Activated CD4-positive, alpha-beta T cell treated with anti-CD3 and anti-CD28 coated beads, Interleukin-2, amount 10 ng/mL, durations not matched to agents 24 days and 14 days (primary cell): Measurements from ENCODE around the gene MAN1B1. TPM values are rescaled to one million over a fixed set of nuclear protein-coding genes. Genes with fewer than 3 reads are reported as not detected.
"Not testable (repeated sequence)": the region's sequence is repeated elsewhere in the genome, so short reads cannot be mapped to it uniquely, and the experiment has no call there.

Source experiments
- DNase-seq: peaks from one replicate; pipeline ENCODE4 v3.0.0; 2022
- H3K27ac Mint-ChIP-seq: one replicate; pipeline ENCODE4 v1.8.0; 2022; ENCODE audit warnings: mild to moderate bottlenecking, mixed read lengths
- H3K27me3 Mint-ChIP-seq: one replicate; pipeline ENCODE4 v1.8.0; 2022; ENCODE audit warnings: mixed read lengths
- H3K36me3 Mint-ChIP-seq: one replicate; pipeline ENCODE4 v1.8.0; 2022; ENCODE audit warnings: low read depth, mild to moderate bottlenecking, mixed read lengths
- H3K4me1 Mint-ChIP-seq: one replicate; pipeline ENCODE4 v1.8.0; 2021; ENCODE audit warnings: mixed read lengths
- H3K4me3 Mint-ChIP-seq: one replicate; pipeline ENCODE4 v1.8.0; 2022; ENCODE audit warnings: mild to moderate bottlenecking, moderate library complexity, mixed read lengths
- H3K9me3 Mint-ChIP-seq: one replicate; pipeline ENCODE4 v1.8.0; 2021; ENCODE audit warnings: mixed read lengths
- intact Hi-C: fragments of 100-400 bp; cut with micrococcal nuclease; formaldehyde crosslinking; loops from one replicate; pipeline ENCODE4 v1.15.1; 2023
- total RNA-seq: library from RNA; stranded (reverse); gene quantifications from 2 replicates; pipeline ENCODE4 v1.2.3, GENCODE V29; 2022

Gene MAN1B1
- total RNA-seq, 1 donor from 2014 or later: 50.1 TPM

DNA sequence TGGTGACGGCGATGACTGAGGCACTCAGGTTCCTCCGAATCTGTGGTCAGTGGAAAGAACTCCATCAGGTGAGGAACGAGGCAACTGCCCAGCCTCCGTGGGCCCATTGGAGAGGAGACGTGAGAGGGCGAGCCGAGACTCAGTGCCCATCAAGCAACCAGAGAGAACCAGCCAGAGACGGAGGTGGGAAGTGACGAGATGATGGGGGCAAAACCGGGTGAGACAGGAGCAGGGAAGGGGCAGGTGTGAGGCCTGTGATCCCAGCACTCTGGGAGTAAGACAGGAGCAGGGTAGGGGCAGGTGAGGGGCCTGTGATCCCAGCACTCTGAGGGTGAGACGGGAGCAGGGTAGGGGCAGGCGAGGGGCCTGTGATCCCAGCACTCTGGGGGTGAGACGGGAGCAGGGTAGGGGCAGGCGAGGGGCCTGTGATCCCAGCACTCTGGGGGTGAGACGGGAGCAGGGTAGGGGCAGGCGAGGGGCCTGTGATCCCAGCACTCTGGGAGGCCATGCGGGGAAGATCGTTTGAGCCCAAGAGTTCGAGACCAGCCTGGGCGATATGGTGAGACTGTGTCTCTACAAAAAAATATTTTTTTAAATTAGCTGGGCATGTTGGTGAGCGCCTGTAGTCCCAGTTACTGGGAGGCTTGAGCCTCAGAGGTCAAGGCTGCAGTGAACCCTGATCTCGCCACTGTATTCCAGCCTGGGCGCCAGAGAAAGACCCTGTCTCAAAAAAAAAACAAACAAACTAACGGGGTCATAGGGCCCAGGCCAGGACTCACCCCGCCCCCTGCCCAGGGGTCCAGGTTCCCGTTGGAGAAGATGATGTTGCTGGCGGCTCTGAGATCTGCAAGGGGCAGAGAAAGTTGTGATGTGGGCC is 24.4 kb downstream of the MAN1B1 start:
- no peaks in the 10 kb centered on the region for H3K27me3 Mint-ChIP-seq
- peaks cover 2% of the 10 kb centered on the region for H3K4me1 Mint-ChIP-seq
- intact Hi-C loops: no loop called here
- H3K27ac Mint-ChIP-seq: no peak overlapping the region
- H3K4me3 Mint-ChIP-seq: no peak overlapping the region
- H3K36me3 Mint-ChIP-seq: peaks cover 8% of the 10 kb centered on the region
- no peaks in the 10 kb centered on the region for H3K9me3 Mint-ChIP-seq
- DNase-seq: no peak

DNA sequence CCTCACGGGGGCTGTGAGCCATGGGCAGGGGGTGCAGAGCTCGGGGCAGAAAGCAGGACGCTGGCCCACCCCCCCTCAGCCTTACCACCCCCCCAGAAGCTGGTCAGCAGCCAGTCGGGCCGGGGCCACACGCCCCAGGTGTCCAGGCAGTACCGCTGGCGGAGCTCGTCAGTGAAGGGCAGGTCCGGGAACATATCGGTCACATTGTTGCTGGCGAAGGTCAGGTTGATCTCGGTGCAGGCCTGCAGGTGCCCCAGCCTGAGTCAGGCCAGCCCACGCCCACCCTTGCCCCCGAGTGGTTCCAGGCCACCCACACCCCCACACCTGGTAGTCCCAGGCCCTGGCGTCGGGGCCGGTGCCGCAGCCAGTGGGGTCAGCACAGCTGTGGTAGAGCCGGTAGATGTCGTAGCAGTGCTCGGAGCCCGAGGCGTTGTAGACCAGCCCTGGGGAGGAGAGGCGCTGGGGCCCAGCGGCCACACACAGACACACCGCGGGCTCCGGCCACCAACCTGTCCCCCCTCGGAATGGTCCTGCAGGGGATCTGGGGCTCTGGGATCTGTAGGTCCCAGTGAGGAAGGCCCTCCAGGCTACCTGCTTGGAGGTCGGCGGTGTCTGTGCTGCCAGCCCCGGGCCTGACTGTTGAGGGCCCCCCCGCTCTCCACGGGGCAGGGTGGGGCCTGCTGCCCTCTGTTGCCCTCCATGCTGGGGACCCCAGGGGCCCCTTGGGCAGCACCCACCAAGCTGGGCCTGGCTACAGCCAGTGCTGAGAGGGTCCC is 25.2 kb downstream of the MAN1B1 start:
- Mint-ChIP-seq H3K9me3 (no peaks in the 10 kb centered on the region), H3K4me1 (peaks cover 2% of the 10 kb centered on the region), H3K27me3 (no peaks in the 10 kb centered on the region), H3K36me3 (peaks cover 8% of the 10 kb centered on the region), H3K4me3 (no peak overlapping the region), H3K27ac (no peak overlapping the region)
- intact Hi-C loops: no loop called here
- DNase-seq: no peak

DNA sequence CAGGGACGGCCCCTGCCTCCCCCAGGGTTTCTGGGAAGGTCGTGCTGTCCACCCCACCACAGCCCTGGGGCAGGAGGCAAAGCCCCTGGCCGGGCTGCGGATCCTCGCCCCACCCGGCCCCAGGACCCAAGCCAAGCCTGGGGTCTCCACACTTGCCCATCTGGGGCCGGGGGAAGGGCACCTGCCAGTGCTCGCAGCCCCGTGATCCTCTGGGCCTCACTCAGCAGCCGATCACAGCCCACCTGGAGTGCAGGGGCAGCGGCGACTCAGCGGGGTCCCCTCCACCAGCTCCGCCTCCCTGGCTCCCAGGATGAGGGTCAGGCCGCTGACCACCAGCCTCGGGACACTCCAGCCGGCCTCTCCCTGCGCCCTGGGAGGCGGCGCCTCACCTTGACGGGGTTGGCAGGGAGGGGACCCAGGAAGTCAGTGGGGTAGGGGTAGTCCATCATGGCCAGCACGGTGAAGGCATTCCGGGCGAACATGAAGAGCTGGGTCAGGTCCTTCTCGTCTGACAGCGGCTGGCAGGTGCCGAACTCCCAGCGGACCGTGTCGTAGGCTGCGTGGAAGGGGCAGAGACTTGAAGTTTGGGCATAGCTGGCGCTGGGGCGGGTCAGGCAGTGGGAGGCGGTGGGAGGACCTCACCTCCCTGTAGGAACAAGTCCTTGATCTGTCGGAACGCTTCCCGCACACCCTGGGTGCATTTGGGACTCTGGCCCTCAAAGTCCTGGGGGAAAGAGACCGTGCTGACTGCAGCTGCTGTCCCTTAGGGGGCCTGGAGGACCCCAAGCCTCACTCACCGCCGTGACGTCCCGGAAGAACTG is 26.0 kb downstream of the MAN1B1 start:
- no peak for DNase-seq
- Mint-ChIP-seq H3K9me3 (no peaks in the 10 kb centered on the region), H3K27ac (no peak overlapping the region), H3K4me3 (peak overlapping the region; percentile 83), H3K4me1 (peaks cover 2% of the 10 kb centered on the region), H3K27me3 (no peaks in the 10 kb centered on the region), H3K36me3 (peaks cover 8% of the 10 kb centered on the region)
- intact Hi-C loops: no loop called here

DNA sequence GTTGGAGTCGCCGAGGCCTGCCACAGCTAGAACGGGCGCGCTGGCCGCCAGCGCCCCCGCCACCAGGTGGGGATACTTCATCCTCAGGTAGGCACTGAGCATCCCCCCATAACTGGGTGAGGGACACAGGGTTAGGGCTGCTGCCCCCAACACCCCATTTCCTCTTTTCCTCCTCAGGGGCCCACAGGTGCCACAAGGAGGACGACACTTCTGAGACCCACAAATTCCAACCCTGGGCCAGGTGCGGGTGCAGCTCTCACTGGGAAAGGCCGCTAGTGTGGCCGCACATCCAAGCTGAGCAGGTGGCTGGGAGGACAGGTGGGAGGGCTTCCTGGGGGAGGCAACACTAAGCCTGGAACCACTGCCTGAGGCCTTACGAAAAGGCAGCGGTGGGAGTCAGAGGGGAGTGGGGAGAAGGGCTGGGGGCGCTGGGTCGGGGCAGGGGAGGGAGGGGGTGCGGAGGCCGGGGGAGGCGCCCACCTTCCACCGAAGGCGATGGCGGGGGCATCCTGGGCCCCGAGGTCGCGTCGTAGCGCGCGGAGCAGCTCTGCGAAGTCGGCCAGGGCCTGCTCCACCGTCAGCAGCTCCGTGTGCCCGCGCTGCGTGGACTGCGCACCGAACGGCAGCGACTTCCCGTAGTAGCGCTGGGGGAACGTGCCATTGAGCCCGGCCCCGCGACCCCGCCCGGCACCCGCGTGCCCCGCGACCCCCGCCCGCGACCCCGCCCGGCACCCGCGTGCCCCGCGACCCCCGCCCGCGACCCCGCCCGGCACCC is 26.8 kb downstream of the MAN1B1 start:
- Mint-ChIP-seq H3K4me1 (peaks cover 2% of the 10 kb centered on the region), H3K36me3 (peaks cover 8% of the 10 kb centered on the region), H3K9me3 (no peaks in the 10 kb centered on the region), H3K27me3 (no peaks in the 10 kb centered on the region), H3K4me3 (peak overlapping the region; percentile 83), H3K27ac (peak overlapping the region; percentile 78)
- intact Hi-C loops: loop anchor here (1.0 to 2.0 kb wide), 3 partner anchors 15 to 27 kb away; partner anchors contain the start of gene MAN1B1
- peak; percentile 81 for DNase-seq

DNA sequence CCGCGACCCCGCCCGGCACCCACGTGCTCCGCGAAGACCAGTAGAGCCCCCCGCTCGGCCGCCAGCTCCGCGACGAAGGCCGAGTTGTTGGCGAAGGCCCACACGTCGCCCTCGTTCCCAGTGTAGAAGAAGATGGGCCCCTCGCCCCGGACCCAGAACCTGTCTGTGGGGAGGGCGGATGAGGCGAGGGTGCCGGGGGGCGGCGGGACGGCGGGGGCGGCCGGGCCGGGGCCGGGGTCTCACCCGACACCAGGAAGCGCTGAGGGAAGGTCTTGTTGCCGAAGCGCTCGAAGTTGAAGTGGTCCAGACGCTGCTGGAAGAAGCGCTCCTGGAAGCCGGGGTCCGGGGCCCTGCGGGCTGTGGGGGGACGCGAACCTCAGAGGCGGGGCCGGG is 27.4 kb downstream of the MAN1B1 start:
- DNase-seq: no peak
- intact Hi-C loops: loop anchor here (1.0 to 2.0 kb wide), 3 partner anchors 15 to 27 kb away; partner anchors contain the start of gene MAN1B1
- peak overlapping the region; percentile 73 for H3K4me3 Mint-ChIP-seq
- H3K27ac Mint-ChIP-seq: no peak overlapping the region
- H3K27me3 Mint-ChIP-seq: no peaks in the 10 kb centered on the region
- no peaks in the 10 kb centered on the region for H3K9me3 Mint-ChIP-seq
- peaks cover 8% of the 10 kb centered on the region for H3K36me3 Mint-ChIP-seq
- H3K4me1 Mint-ChIP-seq: peaks cover 8% of the 10 kb centered on the region

DNA sequence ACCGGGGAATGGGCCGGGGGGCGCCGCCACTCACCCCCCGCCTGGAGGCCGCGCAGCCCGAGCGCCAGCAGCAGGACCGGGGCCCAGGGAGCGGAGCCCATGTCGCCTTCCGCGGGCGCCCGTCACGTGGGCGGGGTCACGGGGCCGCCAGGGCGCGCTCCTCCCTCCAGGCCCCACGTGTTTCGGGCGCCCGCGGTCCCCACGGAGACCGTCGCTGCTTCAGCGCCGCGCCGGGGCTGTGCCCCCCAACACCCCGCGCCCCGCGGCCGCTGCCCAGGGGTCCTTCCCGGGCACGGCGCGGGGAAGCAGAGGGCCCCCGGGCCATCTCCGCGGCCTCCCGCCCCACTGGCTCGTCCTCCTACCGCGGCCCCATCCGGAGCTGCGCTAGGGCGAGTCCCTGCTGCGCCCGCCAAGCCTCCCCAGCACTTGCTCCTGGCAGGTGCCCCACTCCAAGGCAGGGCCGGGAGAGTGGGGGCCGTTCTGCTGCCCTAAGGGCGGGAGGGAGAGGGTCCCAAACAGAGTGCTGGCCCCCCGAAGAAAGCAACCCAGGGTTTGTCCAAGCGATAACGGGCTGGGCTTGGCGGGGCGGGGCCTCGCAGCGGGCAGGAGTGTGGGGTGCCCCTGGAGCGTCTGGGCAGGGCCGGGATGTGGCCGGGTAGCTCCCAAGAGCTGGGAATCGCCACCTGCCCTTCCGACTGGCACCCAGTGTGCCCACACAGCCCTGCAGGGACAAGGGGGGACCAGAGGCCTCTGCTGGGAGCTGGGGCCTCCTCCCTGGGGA is 28.0 kb downstream of the MAN1B1 start, which contains the start of gene DPP7:
DPP7 (minus strand) TSS at position 121 of the 781 bp plus-strand sequence; CDS start at position 101, 20 bp downstream.
- Mint-ChIP-seq H3K4me1 (peaks cover 8% of the 10 kb centered on the region), H3K27ac (peak within 1 kb of the TSS; percentile 78), H3K27me3 (no peaks in the 10 kb centered on the region), H3K36me3 (peaks cover 8% of the 10 kb centered on the region), H3K4me3 (peak within 1 kb of the TSS; percentile 83), H3K9me3 (no peaks in the 10 kb centered on the region)
- intact Hi-C loops: loop anchor here (1.0 to 2.0 kb wide), 3 partner anchors 14 to 28 kb away; partner anchors contain the start of gene MAN1B1
- peak; percentile 96 for DNase-seq

DNA sequence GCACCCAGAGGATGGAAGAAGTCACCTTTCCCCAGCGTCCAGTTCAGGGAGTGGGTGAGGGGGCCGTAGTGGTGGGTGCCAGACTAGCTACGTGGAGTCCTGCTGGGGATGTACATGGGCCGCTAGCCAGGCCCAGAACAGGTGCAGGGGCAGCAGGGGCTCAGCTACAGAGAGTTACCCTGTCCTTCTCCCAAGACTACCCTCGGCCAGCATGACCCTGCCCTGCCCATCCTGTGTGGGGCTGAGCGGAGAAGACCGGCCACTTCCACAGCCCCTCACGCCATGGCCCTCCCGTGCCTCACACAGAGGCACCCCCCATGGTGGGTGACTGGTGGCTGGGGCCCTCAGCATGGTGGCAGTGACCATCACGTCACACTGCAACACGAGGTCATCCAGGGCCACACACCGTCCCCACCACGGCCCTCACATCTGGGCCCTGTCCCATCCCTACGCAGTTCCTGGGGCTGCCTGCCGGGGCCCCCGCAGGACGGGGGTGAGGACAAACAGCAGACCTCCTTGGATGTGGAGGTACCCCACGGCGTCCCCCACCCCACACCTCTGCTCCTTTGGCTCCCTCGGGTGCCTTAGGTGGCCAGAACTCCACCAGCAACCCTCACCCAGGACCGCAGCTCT is 28.7 kb downstream of the MAN1B1 start:
- intact Hi-C loops: loop anchor here (2.0 kb wide), 2 partner anchors 13 to 29 kb away; partner anchors contain the start of gene MAN1B1
- DNase-seq: no peak
- no peak overlapping the region for H3K27ac Mint-ChIP-seq
- H3K4me3 Mint-ChIP-seq: peak overlapping the region; percentile 67
- H3K27me3 Mint-ChIP-seq: no peaks in the 10 kb centered on the region
- peaks cover 8% of the 10 kb centered on the region for H3K4me1 Mint-ChIP-seq
- H3K36me3 Mint-ChIP-seq: peaks cover 8% of the 10 kb centered on the region
- H3K9me3 Mint-ChIP-seq: no peaks in the 10 kb centered on the region

DNA sequence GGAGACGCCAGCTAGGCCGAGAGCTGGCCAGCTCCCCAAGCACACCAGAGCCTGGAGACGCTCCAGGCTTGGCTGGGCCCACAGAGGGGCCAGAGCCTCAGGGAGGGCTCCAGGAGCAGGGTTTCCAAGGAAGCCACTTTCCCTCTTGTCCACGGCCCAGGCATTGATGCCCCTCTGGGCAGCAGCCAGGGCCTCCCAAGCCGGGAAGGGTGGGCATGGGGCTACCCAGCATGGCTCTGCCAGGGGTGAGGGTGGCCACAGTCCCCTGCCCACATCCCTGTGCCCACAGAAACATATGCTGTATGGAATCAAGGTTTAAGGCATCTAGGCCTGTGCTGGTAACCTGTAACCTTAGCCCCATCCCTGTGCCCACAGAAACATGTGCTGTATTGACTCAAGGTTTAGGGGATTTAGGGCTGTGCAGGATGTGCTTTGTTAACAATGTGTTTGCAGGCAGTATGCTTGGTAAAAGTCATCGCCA is 29.3 kb downstream of the MAN1B1 start:
- Mint-ChIP-seq H3K4me1 (peaks cover 8% of the 10 kb centered on the region), H3K27ac (no peak overlapping the region), H3K36me3 (peaks cover 4% of the 10 kb centered on the region), H3K27me3 (no peaks in the 10 kb centered on the region), H3K4me3 (no peak overlapping the region), H3K9me3 (no peaks in the 10 kb centered on the region)
- DNase-seq: no peak
- intact Hi-C loops: no loop called here

DNA sequence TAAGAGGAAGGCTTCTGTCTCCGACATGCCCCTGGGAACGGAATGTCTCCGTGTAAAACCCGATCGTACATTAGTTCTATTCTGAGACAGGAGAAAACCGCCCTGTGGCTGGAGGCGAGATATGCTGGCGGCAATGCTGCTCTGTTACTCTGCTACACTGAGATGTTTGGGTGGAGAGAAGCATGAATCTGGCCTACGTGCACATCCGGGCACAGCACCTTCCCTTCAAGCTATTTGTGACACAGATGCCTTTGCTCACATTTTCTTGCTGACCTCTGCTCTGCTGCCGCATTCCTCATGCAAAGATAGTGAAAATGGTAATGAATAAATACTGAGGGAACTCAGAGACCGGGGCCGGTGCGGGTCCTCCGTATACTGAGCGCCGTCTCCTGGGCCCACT is 29.9 kb downstream of the MAN1B1 start:
- Mint-ChIP-seq H3K27ac (peak overlapping the region; percentile 13), H3K4me3 (peak overlapping the region; percentile 45), H3K36me3 (peaks cover 4% of the 10 kb centered on the region), H3K9me3 (no peaks in the 10 kb centered on the region), H3K4me1 (peaks cover 10% of the 10 kb centered on the region), H3K27me3 (no peaks in the 10 kb centered on the region)
- intact Hi-C loops: no loop called here
- no peak for DNase-seq

DNA sequence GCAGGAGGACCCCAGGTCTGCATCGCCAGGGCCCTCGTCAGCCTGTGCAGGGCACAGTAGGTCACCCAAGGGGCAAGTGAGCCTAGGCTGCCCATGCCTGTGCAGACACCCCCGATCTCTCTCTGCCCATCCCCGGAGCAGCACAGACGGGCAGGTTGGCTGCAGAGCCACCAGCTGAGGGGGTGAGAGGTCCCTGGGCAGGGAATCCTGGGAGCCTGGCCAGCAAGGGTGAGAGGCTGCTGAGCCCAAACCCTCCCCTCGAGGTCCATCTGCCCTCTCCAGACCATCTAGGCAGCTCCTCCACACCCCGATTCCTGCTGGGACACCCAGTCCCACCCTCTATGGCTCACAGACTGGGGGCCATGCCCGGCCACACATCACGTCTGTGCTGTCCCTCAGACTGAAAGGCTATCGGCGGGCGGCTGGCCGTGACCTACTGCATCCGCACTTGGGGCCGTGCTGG is 30.5 kb downstream of the MAN1B1 start:
- Mint-ChIP-seq H3K27ac (no peak overlapping the region), H3K4me1 (peaks cover 15% of the 10 kb centered on the region), H3K27me3 (no peaks in the 10 kb centered on the region), H3K9me3 (no peaks in the 10 kb centered on the region), H3K36me3 (peaks cover 4% of the 10 kb centered on the region), H3K4me3 (no peak overlapping the region)
- intact Hi-C loops: no loop called here
- DNase-seq: no peak

DNA sequence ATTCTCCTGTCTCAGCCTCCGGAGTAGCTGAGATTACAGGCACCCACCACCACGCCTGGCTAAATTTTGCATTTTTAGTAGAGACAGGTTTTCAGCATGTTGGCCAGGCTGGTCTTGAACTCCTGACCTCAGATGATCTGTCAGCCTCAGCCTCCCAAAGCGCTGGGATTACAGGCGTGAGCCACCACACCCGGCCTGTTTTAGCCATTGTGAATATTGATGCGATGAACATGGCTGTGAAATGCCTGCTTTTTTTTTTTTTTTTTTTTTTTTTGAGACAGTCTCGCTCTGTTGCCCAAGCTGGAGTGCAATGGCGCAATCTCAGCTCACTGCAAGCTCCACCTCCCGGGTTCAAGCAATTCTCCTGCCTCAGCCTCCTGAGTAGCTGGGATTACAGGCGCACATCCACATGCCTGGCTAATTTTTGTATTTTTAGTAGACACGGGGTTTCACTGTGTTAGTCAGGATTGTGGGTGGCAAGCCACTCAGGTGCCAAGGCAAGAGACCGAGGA is 31.4 kb downstream of the MAN1B1 start:
- H3K4me3 Mint-ChIP-seq, H3K9me3 Mint-ChIP-seq, H3K27ac Mint-ChIP-seq, H3K27me3 Mint-ChIP-seq, DNase-seq, H3K36me3 Mint-ChIP-seq: not testable (repeated sequence)
- H3K4me1 Mint-ChIP-seq: peaks cover 17% of the 10 kb centered on the region
- intact Hi-C loops: loop anchor here (1.0 kb wide), 1 partner anchor 109 kb away; the partner anchor contains the start of gene RNF224
